Naive thymus-derived CD8-positive, alpha-beta T cell (primary cell): Measurements from ENCODE around the gene MTFP1. TPM values are rescaled to one million over a fixed set of nuclear protein-coding genes. Genes with fewer than 3 reads are reported as not detected.
"Not testable (repeated sequence)": the region's sequence is repeated elsewhere in the genome, so short reads cannot be mapped to it uniquely, and the experiment has no call there.

Experiments
- ATAC-seq, 2 donors: fragments of 150-1000 bp; cut with Tn5 transposase in 1 of 2; sonication (Bioruptor Pico), chemical (Tn5 transposase) in 1 of 2; 1 replicate in 1 of 2; 2 replicates in 1 of 2; pipeline ENCODE4 v1.10.0; 2021; ENCODE audit warnings: mild to moderate bottlenecking in 2 of 2, moderate library complexity in 2 of 2
- POLR2A ChIA-PET: fragments of 350-600 bp; sonication (Branson Sonifier 250); formaldehyde crosslinking; loops from one replicate; lab custom pipeline; 2021; ENCODE audit warnings: antibody characterized with exemption; lab: Charles Lee
- DNase-seq, 10 donors: peaks; one replicate each; pipeline versions ENCODE4 v3.0.0 to v3.0.0-alpha.2; 2020 to 2022
- H3K27ac Mint-ChIP-seq, 10 donors: one replicate each; pipeline ENCODE4 v1.8.0; 2020 to 2022; ENCODE audit warnings: mild to moderate bottlenecking in 10 of 10, mixed read lengths in 10 of 10, moderate library complexity in 4 of 10, inconsistent platforms in 1 of 10
- H3K27me3 Mint-ChIP-seq, 5 donors: one replicate each; pipeline ENCODE4 v1.8.0; 2021 to 2022; ENCODE audit warnings: mixed read lengths in 5 of 5
- H3K36me3 Mint-ChIP-seq, 3 donors: one replicate each; pipeline ENCODE4 v1.8.0; 2020 to 2022; ENCODE audit warnings: mixed read lengths in 3 of 3, mild to moderate bottlenecking in 2 of 3, inconsistent platforms in 1 of 3
- H3K4me1 Mint-ChIP-seq, 4 donors: one replicate each; pipeline ENCODE4 v1.8.0; 2021 to 2022; ENCODE audit warnings: mixed read lengths in 4 of 4
- H3K4me3 Mint-ChIP-seq, 10 donors: one replicate each; pipeline ENCODE4 v1.8.0; 2020 to 2022; ENCODE audit warnings: mild to moderate bottlenecking in 10 of 10, mixed read lengths in 10 of 10, moderate library complexity in 6 of 10, inconsistent platforms in 1 of 10
- H3K9me3 Mint-ChIP-seq, 9 donors: one replicate each; pipeline ENCODE4 v1.8.0; 2020 to 2022; ENCODE audit warnings: mixed read lengths in 9 of 9, mild to moderate bottlenecking in 3 of 9, inconsistent platforms in 1 of 9, moderate library complexity in 1 of 9
- polyA plus RNA-seq, 3 donors: library from polyadenylated mRNA; unstranded; fragments of 300-500 nt; fragmentation: Illumina TruSeq; gene quantifications; one replicate each; pipeline ENCODE4 v1.2.3, GENCODE V29; 2021
- total RNA-seq, 8 experiments: library from RNA in 2 of 8; stranded (reverse) in 2 of 8; gene quantifications; one replicate each; pipeline ENCODE4 v1.2.3 and lab custom pipeline; 2021 to 2026

Gene MTFP1
- total and polyA plus RNA-seq, 5 experiments from 2014 or later, result 15.8 to 53.5 (median 42.3) TPM

DNA sequence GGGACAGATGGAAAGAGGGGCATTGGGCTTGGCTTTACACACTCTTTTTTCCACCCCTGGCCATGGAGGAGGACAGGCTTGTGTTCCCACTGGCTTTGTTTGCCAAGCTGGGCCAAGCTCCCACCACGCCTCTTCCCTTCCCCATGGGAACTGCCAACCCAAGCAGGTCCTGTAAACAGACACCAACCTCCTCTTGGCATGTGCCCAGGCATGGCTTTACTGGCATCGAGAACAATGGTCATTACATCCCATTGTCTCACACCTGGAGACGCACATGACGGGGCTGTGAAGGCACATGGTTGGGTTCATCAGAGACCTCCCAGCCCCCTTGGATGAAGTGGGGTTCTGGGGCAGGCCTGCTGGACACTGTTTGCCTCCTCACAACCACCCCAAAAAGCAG is 34.6 kb downstream of the MTFP1 start:
- POLR2A ChIA-PET, result no interaction called here
- H3K27me3 Mint-ChIP-seq, result peaks cover 15 to 47% (median 32%) of the 10 kb centered on the region in 5 donors
- no peak for DNase-seq

DNA sequence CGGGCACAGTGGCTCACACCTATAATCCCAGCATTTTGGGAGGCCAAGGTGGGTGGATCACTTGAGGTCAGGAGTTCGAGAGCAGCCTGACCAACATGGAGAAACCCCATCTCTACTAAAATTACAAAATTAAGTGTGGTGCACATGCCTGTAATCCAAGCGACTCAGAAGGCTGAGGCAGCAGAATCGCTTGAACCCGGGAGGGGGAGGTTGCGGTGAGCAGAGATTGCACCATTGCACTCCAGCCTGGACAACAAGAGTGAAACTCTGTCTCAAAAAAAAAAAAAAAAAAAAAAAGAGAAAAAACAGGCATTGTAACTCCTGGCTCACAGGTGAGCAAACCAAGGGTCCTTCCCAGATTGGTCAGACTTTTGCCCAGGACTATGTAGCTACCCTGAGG is 35.0 kb downstream of the MTFP1 start:
- H3K4me1 Mint-ChIP-seq, H3K27ac Mint-ChIP-seq, H3K36me3 Mint-ChIP-seq, H3K4me3 Mint-ChIP-seq, ATAC-seq, DNase-seq, POLR2A ChIA-PET: not testable (repeated sequence)
- peaks cover 0 to 11% (median 0%) of the 10 kb centered on the region in 9 donors for H3K9me3 Mint-ChIP-seq
- peaks cover 17 to 49% (median 36%) of the 10 kb centered on the region in 5 donors for H3K27me3 Mint-ChIP-seq

More for the DNA sequence above, 34.6 kb downstream of the MTFP1 start:
- Mint-ChIP-seq H3K4me1 (no peaks in the 10 kb centered on the region), H3K4me3 (no peak overlapping the region), H3K27ac (no peak overlapping the region), H3K9me3 (peaks cover 0 to 7% (median 0%) of the 10 kb centered on the region in 9 donors), H3K36me3 (peaks cover 0 to 7% (median 0%) of the 10 kb centered on the region in 3 donors)
- no peak for ATAC-seq

DNA sequence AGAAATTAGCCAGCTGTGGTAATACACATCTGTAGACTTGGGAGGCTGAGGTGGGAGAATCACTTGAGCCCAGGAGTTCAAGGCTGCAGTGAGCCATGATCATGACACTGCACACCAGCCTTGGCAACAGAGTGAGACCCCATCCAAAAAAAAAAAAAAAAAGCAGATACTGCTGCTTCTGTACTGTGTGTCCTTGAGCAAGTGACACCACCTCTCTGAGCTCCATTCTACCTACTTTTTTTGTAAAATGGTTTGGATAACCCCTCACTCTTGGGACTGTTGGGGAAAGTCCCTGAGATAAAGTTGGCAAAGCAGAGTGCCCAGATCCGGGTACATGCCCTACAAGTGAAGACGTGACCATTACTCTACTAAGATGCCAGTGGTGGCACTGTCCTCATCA is 43.6 kb downstream of the MTFP1 start:
- Mint-ChIP-seq H3K4me3 (no peak overlapping the region), H3K27me3 (peaks cover 15 to 52% (median 37%) of the 10 kb centered on the region in 5 donors), H3K36me3 (peaks cover 0 to 8% (median 0%) of the 10 kb centered on the region in 3 donors), H3K4me1 (peaks cover 0 to 7% (median 2%) of the 10 kb centered on the region in 4 donors), H3K9me3 (peaks cover 0 to 12% (median 0%) of the 10 kb centered on the region in 9 donors), H3K27ac (no peak overlapping the region)
- DNase-seq (no peak), ATAC-seq (no peak)
- POLR2A ChIA-PET, result no interaction called here

DNA sequence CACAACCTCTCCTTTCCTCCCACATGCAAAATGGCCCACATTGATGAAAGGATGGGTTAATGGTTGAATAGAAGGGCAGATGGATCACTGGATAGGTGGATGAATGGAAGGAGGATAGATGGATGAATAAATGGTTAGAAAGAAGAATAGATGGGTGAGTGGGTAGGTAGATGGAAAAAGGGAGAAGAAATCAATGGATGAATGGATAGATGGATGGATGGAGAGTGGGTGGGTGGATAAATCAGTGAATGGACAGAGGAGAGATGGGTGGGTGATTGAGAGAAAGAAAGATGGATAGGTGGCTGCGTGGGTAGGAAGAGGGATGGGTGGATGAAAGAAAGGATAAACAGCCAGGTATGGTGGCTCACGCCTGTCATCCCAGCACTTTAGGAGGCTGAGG is 45.1 kb downstream of the MTFP1 start:
- no peak for DNase-seq
- H3K9me3 Mint-ChIP-seq, result peaks cover 0 to 3% (median 0%) of the 10 kb centered on the region in 9 donors
- POLR2A ChIA-PET, result no interaction called here
- peaks cover 0 to 16% (median 3%) of the 10 kb centered on the region in 4 donors for H3K4me1 Mint-ChIP-seq
- H3K36me3 Mint-ChIP-seq, result no peaks in the 10 kb centered on the region
- H3K27ac Mint-ChIP-seq, result no peak overlapping the region
- no peak overlapping the region for H3K4me3 Mint-ChIP-seq
- peaks cover 15 to 44% (median 30%) of the 10 kb centered on the region in 5 donors for H3K27me3 Mint-ChIP-seq
- no peak for ATAC-seq

DNA sequence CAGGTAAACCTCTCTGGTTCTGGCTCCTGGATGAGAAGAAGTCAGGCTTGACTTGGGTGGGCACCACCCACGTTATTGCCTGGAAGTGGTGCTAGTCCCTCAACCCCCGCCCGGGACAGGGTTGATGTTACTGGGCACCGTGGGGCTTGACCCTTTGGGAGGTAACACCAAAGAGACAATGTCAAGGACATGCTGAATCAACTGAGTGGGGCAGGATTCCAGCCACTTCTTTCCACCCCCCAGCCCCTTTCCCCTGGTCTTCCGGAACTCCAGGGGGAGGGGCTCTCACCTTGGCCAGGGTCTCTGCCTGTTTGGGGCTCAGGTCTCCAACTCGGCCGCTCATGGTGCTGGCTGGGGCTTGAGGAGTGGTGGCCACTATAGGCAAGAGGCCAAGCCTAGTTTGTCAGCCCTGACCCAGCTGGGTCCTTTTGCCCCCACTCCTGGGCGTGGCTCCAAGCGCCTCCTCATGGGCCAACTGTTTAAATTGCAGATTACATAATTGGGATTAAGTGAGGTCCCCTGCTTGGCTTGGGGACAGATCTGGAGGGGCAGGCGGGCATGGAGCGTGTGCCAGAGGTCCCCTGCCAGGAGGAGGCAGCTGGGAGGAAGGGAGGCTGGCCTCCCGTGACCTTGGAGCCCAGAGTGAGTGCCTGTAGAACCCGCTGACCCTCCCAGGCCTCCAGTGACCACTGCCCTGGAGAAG is 46.2 kb downstream of the MTFP1 start, which contains the start of gene SEC14L3:
Gene SEC14L3 (minus strand): TSS at position 402 of the 703 bp plus-strand sequence. CDS start 59 bp downstream, at position 343.
- Mint-ChIP-seq H3K27me3 (peaks cover 12 to 38% (median 27%) of the 10 kb centered on the region in 5 donors), H3K36me3 (no peaks in the 10 kb centered on the region), H3K9me3 (peaks cover 0 to 3% (median 0%) of the 10 kb centered on the region in 9 donors), H3K4me3 (no peak within 1 kb of the TSS), H3K27ac (peak within 1 kb of the TSS in 3 of 10 donors; percentile 14 to 81 (median 62)), H3K4me1 (peaks cover 0 to 16% (median 3%) of the 10 kb centered on the region in 4 donors)
- POLR2A ChIA-PET, result no interaction called here
- ATAC-seq (no peak), DNase-seq (no peak)

DNA sequence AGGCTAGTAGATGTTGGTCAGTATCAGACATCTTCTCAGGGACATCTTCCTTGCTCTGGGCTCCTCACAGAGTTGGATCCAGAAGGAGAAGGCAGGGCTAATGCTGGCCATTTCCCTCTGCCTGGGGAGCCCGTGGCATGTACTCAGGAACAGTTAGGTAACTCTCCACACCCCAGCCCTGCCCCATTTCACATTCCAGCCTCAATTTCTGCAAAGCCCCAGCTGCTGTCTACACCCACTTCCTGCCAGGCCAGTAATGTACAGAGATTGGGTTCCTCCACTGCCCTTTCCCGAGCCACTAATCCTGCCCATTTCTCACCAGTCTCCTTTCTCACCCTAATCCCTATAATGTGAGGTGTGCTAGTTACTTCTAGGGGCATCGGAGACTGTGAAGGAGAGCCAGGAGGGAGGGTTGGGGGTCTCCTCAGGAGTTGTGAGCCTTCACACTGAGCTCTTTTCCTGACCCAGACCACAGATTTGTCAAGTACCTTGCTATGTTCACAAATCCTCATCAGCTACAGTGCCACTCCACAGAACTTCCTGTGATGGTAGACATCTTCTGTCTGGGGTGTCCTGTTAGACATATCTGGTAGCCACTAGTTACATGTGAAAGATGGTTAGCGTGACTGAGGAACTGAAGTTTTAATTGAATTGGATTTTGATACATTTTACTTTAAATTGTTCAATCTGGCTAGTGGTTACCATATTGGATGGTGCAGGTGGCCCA is 47.6 kb downstream of the MTFP1 start:
- Mint-ChIP-seq H3K4me3 (no peak overlapping the region), H3K9me3 (no peaks in the 10 kb centered on the region), H3K36me3 (no peaks in the 10 kb centered on the region), H3K27me3 (peaks cover 12 to 34% (median 24%) of the 10 kb centered on the region in 5 donors), H3K27ac (peak overlapping the region in 5 of 10 donors; percentile 29 to 91 (median 34)), H3K4me1 (peaks cover 0 to 16% (median 3%) of the 10 kb centered on the region in 4 donors)
- ATAC-seq, result peak in 1 of 2 donors; percentile 30
- DNase-seq, result peak in 1 of 10 donors; percentile 17
- POLR2A ChIA-PET, result no interaction called here

DNA sequence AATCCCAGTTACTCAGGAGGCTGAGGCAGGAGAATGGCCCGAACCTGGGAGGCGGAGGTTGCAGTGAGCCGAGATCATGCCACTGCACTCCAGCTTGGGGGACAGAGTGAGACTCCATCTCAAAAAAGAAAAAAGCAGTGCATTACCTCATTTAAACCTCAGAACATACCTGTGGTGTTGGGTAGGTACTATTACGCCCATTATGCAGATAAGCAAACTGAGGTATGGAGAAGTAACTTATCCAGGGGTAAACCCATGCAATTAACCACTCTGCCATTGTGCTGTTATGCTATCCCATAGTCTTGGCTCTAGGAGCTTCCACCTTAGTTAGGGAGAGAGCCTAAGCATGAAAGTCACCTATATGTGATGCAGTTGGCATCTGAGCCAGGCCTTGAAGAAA is 48.6 kb downstream of the MTFP1 start:
- Mint-ChIP-seq H3K27me3 (peaks cover 11 to 26% (median 16%) of the 10 kb centered on the region in 5 donors), H3K9me3 (no peaks in the 10 kb centered on the region), H3K36me3 (no peaks in the 10 kb centered on the region), H3K4me3 (no peak overlapping the region), H3K27ac (peak overlapping the region in 1 of 10 donors; percentile 45), H3K4me1 (peaks cover 0 to 16% (median 3%) of the 10 kb centered on the region in 4 donors)
- DNase-seq (no peak), ATAC-seq (no peak)
- POLR2A ChIA-PET, result no interaction called here

DNA sequence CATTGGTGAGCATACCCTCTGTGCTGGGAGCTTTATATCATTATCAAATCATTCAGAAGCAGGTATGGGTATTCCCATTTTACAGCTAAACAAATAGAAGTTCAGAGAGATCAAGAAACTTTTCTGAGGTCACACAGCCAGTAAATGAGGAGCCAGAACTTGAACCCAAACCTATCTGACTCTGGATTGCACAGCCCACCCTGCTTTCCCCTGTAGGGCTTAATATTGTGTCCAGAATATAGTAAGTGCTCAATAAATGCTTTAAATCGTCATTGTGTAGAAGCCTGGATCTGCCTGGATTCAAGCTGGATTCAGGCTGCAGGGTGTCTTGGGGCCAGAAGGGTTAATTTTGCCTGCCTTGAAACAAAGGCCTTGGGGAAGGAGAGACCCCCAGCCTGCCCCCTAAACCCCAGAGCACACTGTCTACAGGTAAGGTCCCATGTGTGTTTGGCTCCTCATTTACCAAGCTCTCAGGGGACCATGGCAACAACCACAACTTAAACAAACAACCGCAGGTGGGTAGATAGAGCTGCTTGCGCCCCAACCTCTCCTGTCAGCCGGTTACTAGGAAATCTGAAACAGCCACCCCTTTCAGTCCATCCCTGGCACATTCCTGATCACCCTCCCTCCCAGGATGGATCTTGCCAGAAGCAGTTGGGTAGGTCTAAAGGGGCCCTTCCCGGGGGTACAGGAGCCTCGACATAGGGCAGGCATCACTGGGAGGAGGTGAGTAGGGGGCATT is 49.3 kb downstream of the MTFP1 start:
- DNase-seq, result peak in 7 of 10 donors; percentile 18 to 59 (median 33)
- Mint-ChIP-seq H3K4me1 (peaks cover 0 to 16% (median 3%) of the 10 kb centered on the region in 4 donors), H3K27ac (peak overlapping the region in 7 of 10 donors; percentile 29 to 86 (median 63))

More for the DNA sequence above, 49.3 kb downstream of the MTFP1 start:
- peak; percentile 83 to 91 for ATAC-seq
- peaks cover 11 to 23% (median 15%) of the 10 kb centered on the region in 5 donors for H3K27me3 Mint-ChIP-seq
- no peaks in the 10 kb centered on the region for H3K36me3 Mint-ChIP-seq
- no peaks in the 10 kb centered on the region for H3K9me3 Mint-ChIP-seq
- POLR2A ChIA-PET, result interaction anchor here (0.6 to 1.9 kb wide), 2 partner anchors 51 to 373 kb away, joined by 3 to 4 read pairs; no protein-coding TSS in a partner anchor
- H3K4me3 Mint-ChIP-seq, result no peak overlapping the region

Other genes starting within 250 kb of the MTFP1 start
- not detected for gene LIF, start 179.0 kb upstream of the MTFP1 start, total RNA-seq
- not detected for gene LIF, start 179.0 kb upstream of the MTFP1 start, polyA plus RNA-seq
- 1 to 10 TPM in 1 of 2 experiments, under 1 TPM in 1; 0.81 to 1.1 TPM for gene OSM, start 158.9 kb upstream of the MTFP1 start, total RNA-seq
- gene OSM, start 158.9 kb upstream of the MTFP1 start, polyA plus RNA-seq, result 10 to 100 TPM in 1 of 3 donors, 1 to 10 TPM in 2; 4.4 to 11.6 (median 4.4) TPM
- 10 to 100 TPM; 18.0 to 20.4 TPM for gene CASTOR1, start 136.3 kb upstream of the MTFP1 start, total RNA-seq
- 10 to 100 TPM; 16.9 to 33.5 (median 20.8) TPM for gene CASTOR1, start 136.3 kb upstream of the MTFP1 start, polyA plus RNA-seq
- gene TBC1D10A, start 98.8 kb upstream of the MTFP1 start, total RNA-seq, result 10 to 100 TPM; 66.7 to 67.7 TPM
- gene TBC1D10A, start 98.8 kb upstream of the MTFP1 start, polyA plus RNA-seq, result 10 to 100 TPM; 56.7 to 83.4 (median 62.0) TPM
- 100 to 1,000 TPM; 313 to 314 TPM for gene SF3A1, start 68.9 kb upstream of the MTFP1 start, total RNA-seq
- 100 to 1,000 TPM in 1 of 3 donors, 10 to 100 TPM in 2; 66.5 to 119 (median 99.8) TPM for gene SF3A1, start 68.9 kb upstream of the MTFP1 start, polyA plus RNA-seq
- gene CCDC157, start 68.8 kb upstream of the MTFP1 start, total RNA-seq, result 1 to 10 TPM; 2.8 to 4.1 TPM
- gene CCDC157, start 68.8 kb upstream of the MTFP1 start, polyA plus RNA-seq, result 1 to 10 TPM in 2 of 3 donors, under 1 TPM in 1; 0.66 to 2.5 (median 1.1) TPM
- gene RNF215, start 38.4 kb upstream of the MTFP1 start, total RNA-seq, result 1 to 10 TPM; 5.6 to 6.2 TPM
- under 1 TPM; 0.14 to 0.44 (median 0.39) TPM for gene RNF215, start 38.4 kb upstream of the MTFP1 start, polyA plus RNA-seq
- gene SEC14L2, start 28.8 kb upstream of the MTFP1 start, total RNA-seq, result 10 to 100 TPM; 17.8 to 19.9 TPM
- gene SEC14L2, start 28.8 kb upstream of the MTFP1 start, polyA plus RNA-seq, result 10 to 100 TPM; 16.8 to 25.9 (median 22.5) TPM
- gene SEC14L3, start 46.2 kb downstream of the MTFP1 start, total RNA-seq, result not detected
- not detected for gene SEC14L3, start 46.2 kb downstream of the MTFP1 start, polyA plus RNA-seq
- not detected for gene SEC14L4, start 79.9 kb downstream of the MTFP1 start, total RNA-seq
- gene SEC14L4, start 79.9 kb downstream of the MTFP1 start, polyA plus RNA-seq, result not detected
- not detected for gene SEC14L6, start 121.0 kb downstream of the MTFP1 start, total RNA-seq
- gene SEC14L6, start 121.0 kb downstream of the MTFP1 start, polyA plus RNA-seq, result not detected
- 1 to 10 TPM; 1.6 to 2.7 TPM for gene GAL3ST1, start 148.9 kb downstream of the MTFP1 start, total RNA-seq
- gene GAL3ST1, start 148.9 kb downstream of the MTFP1 start, polyA plus RNA-seq, result 1 to 10 TPM in 1 of 3 donors, not detected in 2; 1.1 TPM
- gene PES1, start 166.1 kb downstream of the MTFP1 start, total RNA-seq, result 10 to 100 TPM; 60.4 to 70.2 TPM
- 10 to 100 TPM; 34.0 to 57.8 (median 34.3) TPM for gene PES1, start 166.1 kb downstream of the MTFP1 start, polyA plus RNA-seq
- under 1 TPM in 1 of 2 experiments, not detected in 1; 0.62 TPM for gene TCN2, start 181.4 kb downstream of the MTFP1 start, total RNA-seq
- under 1 TPM in 1 of 3 donors, not detected in 2; 0.20 TPM for gene TCN2, start 181.4 kb downstream of the MTFP1 start, polyA plus RNA-seq
- 1 to 10 TPM; 1.5 to 1.6 TPM for gene SLC35E4, start 210.0 kb downstream of the MTFP1 start, total RNA-seq
- gene SLC35E4, start 210.0 kb downstream of the MTFP1 start, polyA plus RNA-seq, result under 1 TPM; 0.64 to 0.94 (median 0.94) TPM
- gene DUSP18, start 242.1 kb downstream of the MTFP1 start, total RNA-seq, result 10 to 100 TPM; 14.8 to 18.6 TPM
- 1 to 10 TPM; 5.1 to 7.8 (median 6.6) TPM for gene DUSP18, start 242.1 kb downstream of the MTFP1 start, polyA plus RNA-seq